Kidney tubule cell (primary cell): ENCODE measurements around the gene C15orf61.

Experiments used
- DNase-seq: peaks from one replicate; pipeline ENCODE4 v3.0.0-alpha.2; 2018; ENCODE audit warnings: low spot score

The C15orf61 gene

DNA sequence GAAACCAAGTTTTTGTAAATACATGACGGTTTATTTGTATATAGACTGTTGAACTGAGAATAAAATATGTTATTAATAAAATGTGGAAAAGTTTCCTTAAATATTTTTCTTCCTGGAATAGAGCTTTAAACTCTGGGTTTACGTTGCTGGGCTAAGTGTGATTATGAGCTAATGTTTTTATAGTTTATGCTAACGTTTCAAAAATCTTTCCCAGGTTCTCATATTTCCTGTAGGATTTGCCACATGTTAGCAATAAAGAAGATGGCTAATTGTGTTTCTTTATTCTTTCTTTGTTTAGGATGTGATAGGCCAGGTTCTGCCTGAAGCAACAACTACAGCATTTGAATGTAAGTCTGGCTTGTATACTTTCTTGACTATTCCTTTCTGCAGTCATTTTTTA lies 28.8 kb downstream of the C15orf61 start:
- DNase-seq, result no peak

GRCh38 chr15:67550522-67550921 lies 29.6 kb downstream of the C15orf61 start:
- no peak for DNase-seq

GRCh38 chr15:67551207-67551743 lies 30.3 kb downstream of the C15orf61 start:
- DNase-seq, result no peak

DNA sequence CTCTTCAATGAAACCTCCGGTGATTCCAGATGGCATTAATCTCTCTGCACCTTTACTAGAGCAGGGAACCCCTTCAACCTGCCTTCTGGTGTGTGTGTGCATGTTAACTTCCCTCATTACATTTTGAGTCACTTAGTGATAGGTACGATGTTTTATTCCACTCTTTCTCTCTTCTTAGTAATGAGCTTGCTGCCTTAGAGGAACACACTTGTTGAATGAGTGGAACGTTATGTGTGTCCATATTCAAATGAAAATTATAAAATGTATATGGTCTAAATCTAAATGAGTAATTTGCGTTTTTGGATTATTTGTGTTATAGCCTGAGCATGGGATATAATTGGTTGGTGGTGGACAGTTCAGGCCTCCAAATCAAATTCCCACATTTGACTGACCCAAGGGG lies 33.6 kb downstream of the C15orf61 start:
- DNase-seq, result no peak

- no peak for DNase-seq
Measured at GRCh38 chr15:67556976-67557570, 36.1 kb downstream of the C15orf61 start.

GRCh38 chr15:67558502-67558901 lies 37.6 kb downstream of the C15orf61 start:
- no peak for DNase-seq

DNA sequence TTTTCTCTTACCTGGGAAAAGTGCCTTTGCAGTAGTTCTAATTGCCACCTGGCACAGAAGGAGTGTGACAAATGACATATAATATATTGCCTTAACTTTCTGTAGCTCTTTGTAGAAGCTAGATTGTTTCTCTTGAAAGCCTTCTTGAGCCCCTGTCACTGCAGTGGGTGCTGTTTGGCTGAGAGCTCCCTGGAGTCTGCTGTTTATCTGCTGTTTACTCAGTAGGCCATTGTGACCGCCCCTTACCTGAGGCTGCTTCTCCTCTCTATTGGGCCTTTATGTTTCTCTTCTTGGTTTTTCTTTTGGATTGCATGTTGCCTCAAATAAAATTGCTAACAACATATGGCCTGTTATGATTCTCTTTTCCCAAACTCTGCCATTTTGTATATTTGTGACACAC lies 38.2 kb downstream of the C15orf61 start:
- no peak for DNase-seq

GRCh38 chr15:67559576-67559975 lies 38.6 kb downstream of the C15orf61 start:
- DNase-seq, result no peak

DNA sequence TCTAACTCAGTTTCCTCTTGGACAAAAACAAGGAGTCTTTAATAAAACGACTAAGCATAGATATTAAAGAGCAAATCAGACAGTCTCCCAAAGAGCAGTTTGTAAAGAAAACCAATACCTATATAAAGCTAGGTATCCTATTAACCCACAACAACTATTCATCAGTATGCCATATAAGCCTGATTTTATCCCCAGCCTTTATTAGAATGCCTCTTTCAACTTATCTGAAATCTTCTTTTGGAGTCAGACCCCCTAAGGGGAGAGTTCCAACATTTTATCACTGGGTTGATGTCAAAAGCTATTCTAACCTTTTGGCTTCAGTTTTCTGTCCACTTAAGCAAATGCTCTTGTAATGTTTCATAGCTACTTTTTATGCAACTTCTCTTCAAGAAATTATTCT lies 39.4 kb downstream of the C15orf61 start:
- DNase-seq, result no peak

GRCh38 chr15:67563092-67563491 lies 42.2 kb downstream of the C15orf61 start:
- no peak for DNase-seq

- no peak for DNase-seq
Measured at GRCh38 chr15:67564021-67564967, 43.4 kb downstream of the C15orf61 start.

GRCh38 chr15:67564968-67565345 lies 44.0 kb downstream of the C15orf61 start:
- DNase-seq, result no peak

DNA sequence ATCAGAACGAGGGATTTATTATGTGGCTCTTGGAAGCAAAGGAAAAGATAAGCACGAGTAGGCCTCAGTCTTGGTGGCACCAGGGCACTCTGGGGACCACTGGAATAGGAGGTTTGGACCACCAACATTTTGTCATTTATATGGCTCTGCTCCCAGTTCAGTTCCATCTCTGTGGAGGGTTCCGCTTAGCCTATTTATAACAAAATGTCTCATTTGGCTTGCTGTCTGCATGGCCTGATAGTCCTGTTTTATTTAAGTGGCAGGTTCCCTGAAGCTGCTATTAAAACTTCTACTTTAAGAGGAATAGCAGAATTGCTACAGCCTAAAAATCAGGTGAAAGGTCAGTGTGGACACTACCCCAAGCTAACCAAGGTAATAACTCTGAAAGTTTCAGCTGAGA lies 48.7 kb downstream of the C15orf61 start:
- no peak for DNase-seq

GRCh38 chr15:67570875-67571647 lies 50.1 kb downstream of the C15orf61 start:
- DNase-seq, result no peak

DNA sequence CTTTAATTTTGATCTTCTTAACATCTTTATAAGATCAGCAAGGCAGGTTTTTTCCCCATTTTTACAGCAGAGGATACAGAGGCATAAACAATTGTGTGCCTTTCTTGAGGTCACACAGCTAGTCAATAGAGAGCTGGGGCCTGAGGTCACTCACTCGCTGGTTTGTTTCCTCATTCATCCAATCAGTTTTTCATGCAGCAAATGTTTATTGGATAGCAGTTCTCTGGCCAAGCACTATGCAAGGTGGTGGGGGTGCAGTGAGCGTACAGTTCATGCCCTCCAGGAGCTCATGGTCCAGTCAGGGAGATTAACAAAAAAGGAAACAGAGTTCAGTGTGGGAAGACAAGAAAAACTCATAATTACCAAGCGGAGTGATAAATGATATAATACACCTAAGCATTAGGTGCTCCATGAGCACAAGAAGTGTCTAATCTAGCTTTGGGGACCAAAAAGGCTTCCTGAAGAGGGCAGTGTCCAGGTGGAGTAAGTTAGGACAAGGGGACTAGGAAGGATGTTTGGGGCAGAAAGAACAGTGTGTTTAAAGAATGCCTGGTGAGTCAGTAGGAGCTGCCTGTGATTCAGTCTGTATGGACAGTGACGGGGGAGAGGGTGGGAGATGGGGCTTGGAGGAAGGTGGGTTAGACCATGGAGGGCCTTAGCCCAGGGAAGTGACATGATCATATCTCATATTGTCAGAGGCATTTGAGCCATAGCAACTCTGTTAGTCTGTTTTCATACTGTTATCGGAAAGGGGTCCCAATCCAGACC lies 50.9 kb downstream of the C15orf61 start:
- no peak for DNase-seq

- no peak for DNase-seq
Measured at GRCh38 chr15:67573194-67573593, 52.3 kb downstream of the C15orf61 start.

- no peak for DNase-seq
Measured at GRCh38 chr15:67575039-67575502, 54.1 kb downstream of the C15orf61 start.

DNA sequence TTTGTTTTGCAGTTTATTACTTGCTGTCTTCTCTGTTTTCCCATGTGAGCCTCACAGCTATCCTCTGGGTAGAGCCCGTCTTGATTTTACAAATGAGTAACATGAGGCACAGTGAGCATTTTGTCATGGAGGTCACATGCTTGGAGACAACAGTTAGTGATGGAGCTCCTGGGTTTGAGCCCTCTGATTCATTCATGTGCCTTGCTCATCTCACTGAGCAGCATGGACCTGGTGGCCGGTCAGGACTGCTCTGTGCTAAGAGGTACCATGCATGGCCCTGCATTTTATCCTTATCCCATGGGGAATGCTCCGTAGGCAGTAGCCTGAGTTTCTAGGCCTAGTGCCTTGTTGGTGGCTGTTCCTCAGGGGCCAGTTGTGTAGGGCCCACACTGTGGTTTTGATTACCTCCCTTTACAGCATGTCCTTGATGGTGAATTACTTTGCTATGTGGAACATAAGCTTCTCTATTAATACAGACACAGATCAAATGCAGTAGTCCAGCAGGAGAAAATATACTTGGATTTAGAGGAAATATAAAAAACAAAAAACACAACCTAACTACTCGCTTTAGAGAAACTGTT lies 57.2 kb downstream of the C15orf61 start:
- peak; percentile 25 for DNase-seq

- DNase-seq, result no peak
Measured at GRCh38 chr15:67579164-67579563, 58.2 kb downstream of the C15orf61 start.
